ENCODE results near the gene ATAD3B. TPM values are rescaled to one million over a fixed set of nuclear protein-coding genes. Genes with fewer than 3 reads are reported as not detected.
A peak's percentile ranks its signal among the peaks of the same experiment; 100 is the strongest.

ATAD3B gene
- total and polyA plus RNA-seq, 2 of the 13 experiments (the other 11 are each of a cell fraction or from before 2014, with no cell fraction given) = 9.6 to 31.1 TPM

DNA sequence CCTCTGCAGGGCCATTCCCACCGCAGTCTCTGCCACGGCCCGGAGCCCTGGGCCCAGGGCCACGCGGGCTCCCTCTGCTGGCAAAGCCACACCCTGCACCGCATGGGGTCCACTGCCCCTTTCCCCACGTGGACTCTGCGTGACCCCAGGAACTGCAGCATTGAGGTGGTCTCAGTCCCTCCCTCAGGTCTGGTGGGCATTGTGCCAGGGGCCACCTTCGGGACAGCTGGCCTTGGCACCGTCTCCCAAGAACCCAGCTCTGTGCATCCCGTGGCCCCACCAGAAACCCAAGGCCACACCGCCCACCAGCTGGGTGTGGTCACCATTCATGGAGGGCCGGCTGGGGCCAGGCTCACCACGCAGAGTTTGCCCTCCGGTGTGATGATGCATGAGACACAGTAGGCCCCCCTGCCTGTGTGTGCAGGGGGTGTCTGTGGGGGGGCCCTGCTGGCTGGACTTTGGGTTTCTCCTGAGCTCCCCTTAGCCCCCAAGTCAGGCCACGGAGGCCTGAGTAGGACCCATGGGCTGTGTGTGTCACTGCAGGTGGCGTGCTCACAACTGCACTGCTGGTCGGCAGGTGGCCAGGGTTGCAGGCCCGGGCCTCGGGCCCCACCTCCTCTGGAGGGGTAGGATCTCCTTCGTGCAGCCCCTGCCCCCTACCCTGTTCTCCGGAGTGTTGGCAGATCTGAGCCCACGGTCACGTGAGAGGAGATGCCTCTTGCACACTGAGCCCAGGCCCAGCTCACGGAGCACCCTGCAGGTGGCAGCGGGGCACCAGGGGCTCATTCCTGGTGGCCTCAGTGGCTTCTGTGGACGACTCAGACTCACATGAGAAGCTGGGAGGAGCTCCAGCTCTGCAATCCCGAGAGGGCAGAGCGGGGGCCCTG lies 30.3 kb upstream of the ATAD3B start (continued):
- TF ChIP-seq, protein P1, sequence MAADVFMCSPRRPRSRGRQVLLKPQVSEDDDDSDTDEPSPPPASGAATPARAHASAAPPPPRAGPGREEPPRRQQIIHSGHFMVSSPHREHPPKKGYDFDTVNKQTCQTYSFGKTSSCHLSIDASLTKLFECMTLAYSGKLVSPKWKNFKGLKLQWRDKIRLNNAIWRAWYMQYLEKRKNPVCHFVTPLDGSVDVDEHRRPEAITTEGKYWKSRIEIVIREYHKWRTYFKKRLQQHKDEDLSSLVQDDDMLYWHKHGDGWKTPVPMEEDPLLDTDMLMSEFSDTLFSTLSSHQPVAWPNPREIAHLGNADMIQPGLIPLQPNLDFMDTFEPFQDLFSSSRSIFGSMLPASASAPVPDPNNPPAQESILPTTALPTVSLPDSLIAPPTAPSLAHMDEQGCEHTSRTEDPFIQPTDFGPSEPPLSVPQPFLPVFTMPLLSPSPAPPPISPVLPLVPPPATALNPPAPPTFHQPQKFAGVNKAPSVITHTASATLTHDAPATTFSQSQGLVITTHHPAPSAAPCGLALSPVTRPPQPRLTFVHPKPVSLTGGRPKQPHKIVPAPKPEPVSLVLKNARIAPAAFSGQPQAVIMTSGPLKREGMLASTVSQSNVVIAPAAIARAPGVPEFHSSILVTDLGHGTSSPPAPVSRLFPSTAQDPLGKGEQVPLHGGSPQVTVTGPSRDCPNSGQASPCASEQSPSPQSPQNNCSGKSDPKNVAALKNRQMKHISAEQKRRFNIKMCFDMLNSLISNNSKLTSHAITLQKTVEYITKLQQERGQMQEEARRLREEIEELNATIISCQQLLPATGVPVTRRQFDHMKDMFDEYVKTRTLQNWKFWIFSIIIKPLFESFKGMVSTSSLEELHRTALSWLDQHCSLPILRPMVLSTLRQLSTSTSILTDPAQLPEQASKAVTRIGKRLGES (CRISPR knock-in tag; IDR thresholded peaks at IDR 0.05; ENCODE audit: borderline replicate concordance) = peak; percentile 94
- peak; percentile 58 for TF ChIP-seq HNF4A (CRISPR knock-in tag; IDR thresholded peaks at IDR 0.05)
- TF ChIP-seq PHF8 (CRISPR knock-in tag; IDR thresholded peaks at IDR 0.05) = peak; percentile 10; the same call in 1 of the 2 replicates
- TF ChIP-seq CSRNP1 (CRISPR knock-in tag; IDR thresholded peaks at IDR 0.05) = peak; percentile 52; the same call in 1 of the 2 replicates
- TF ChIP-seq TMF1 (CRISPR knock-in tag; IDR thresholded peaks at IDR 0.05; ENCODE audit: low read depth) = peak; percentile 85; the same call in 1 of the 2 replicates
- TF ChIP-seq TBX2 (CRISPR knock-in tag; IDR thresholded peaks at IDR 0.05; ENCODE audit: borderline replicate concordance) = peak; percentile 35; the same call in 1 of the 2 replicates
- no peak for TF ChIP-seq EZH2 (conservative IDR thresholded peaks at IDR 0.05; ENCODE audit: low read depth, low read length)
- peak; percentile 77; the same call in 1 of the 2 replicates for TF ChIP-seq HNRNPL (IDR thresholded peaks at IDR 0.05; ENCODE audit: low read depth, low read length)
- TF ChIP-seq HBP1 (CRISPR knock-in tag; IDR thresholded peaks at IDR 0.05; ENCODE audit: low read depth) = no peak; the same call in 1 of the 2 replicates
- TF ChIP-seq ZNF747 (CRISPR knock-in tag; IDR thresholded peaks at IDR 0.05; ENCODE audit: borderline replicate concordance) = peak; percentile 63; the same call in 1 of the 2 replicates
- TF ChIP-seq ZNF768 (CRISPR knock-in tag; IDR thresholded peaks at IDR 0.05) = peak; percentile 26; the same call in 1 of the 2 replicates
- TF ChIP-seq FOSL2 (CRISPR knock-in tag; IDR thresholded peaks at IDR 0.05) = no peak
- TF ChIP-seq ZNF441 (CRISPR knock-in tag; IDR thresholded peaks at IDR 0.05; ENCODE audit: borderline replicate concordance) = no peak
- no peak for TF ChIP-seq MYNN (CRISPR knock-in tag; IDR thresholded peaks at IDR 0.05; ENCODE audit: low read depth)
- TF ChIP-seq SKI (IDR thresholded peaks at IDR 0.05; ENCODE audit: partially characterized antibody) = peak; percentile 57
- TF ChIP-seq, protein P2, sequence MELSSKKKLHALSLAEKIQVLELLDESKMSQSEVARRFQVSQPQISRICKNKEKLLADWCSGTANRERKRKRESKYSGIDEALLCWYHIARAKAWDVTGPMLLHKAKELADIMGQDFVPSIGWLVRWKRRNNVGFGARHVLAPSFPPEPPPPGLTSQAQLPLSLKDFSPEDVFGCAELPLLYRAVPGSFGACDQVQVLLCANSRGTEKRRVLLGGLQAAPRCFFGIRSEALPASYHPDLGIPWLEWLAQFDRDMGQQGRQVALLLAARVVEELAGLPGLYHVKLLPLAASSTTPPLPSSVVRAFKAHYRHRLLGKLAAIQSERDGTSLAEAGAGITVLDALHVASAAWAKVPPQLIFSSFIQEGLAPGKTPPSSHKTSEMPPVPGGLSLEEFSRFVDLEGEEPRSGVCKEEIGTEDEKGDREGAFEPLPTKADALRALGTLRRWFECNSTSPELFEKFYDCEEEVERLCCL (CRISPR knock-in tag; IDR thresholded peaks at IDR 0.05; ENCODE audit: borderline replicate concordance) = no peak
- no peak for TF ChIP-seq ZNF7 (CRISPR knock-in tag; IDR thresholded peaks at IDR 0.05)
- TF ChIP-seq, protein P3, sequence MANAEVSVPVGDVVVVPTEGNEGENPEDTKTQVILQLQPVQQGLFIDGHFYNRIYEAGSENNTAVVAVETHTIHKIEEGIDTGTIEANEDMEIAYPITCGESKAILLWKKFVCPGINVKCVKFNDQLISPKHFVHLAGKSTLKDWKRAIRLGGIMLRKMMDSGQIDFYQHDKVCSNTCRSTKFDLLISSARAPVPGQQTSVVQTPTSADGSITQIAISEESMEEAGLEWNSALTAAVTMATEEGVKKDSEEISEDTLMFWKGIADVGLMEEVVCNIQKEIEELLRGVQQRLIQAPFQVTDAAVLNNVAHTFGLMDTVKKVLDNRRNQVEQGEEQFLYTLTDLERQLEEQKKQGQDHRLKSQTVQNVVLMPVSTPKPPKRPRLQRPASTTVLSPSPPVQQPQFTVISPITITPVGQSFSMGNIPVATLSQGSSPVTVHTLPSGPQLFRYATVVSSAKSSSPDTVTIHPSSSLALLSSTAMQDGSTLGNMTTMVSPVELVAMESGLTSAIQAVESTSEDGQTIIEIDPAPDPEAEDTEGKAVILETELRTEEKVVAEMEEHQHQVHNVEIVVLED (CRISPR knock-in tag; IDR thresholded peaks at IDR 0.05; ENCODE audit: borderline replicate concordance) = peak; percentile 55; the same call in 1 of the 2 replicates
- peak; percentile 58; the same call in 1 of the 2 replicates for TF ChIP-seq TARDBP (CRISPR knock-in tag; IDR thresholded peaks at IDR 0.05)
